HK-2 (cell line): Measurements from ENCODE around the gene TPRG1.
A peak's percentile ranks its signal among the peaks of the same experiment; 100 is the strongest.

Source experiments
- DNase-seq: peaks from one replicate; pipeline ENCODE4 v3.0.0-alpha.2; 2018; ENCODE audit not compliant: unreplicated experiment

The TPRG1 gene

DNA sequence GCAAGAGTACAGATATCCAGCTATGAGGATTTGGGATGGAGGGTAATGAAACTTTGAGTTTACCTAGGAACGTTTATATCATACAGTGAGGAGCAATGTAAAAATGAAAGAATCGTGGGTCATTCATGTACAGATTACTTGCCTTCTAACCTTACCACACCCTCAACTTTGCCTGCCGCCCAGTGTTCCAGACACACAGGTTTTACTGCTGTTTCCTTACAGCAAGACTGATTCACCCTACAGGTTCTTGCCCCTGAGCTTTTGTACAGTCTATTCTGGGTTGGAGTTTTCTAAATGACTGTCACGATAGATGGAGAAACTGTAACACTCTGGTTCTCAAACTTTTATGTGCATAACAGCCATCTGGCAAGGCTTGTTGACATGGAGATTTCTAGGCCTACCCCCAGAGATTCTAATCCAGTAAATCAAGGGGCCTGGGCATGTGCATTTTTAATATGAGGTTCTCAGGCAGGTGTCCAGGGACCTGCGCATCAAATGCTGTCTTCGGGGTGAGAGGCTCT is 6.6 kb upstream of the TPRG1 start:
- no peak for DNase-seq

DNA sequence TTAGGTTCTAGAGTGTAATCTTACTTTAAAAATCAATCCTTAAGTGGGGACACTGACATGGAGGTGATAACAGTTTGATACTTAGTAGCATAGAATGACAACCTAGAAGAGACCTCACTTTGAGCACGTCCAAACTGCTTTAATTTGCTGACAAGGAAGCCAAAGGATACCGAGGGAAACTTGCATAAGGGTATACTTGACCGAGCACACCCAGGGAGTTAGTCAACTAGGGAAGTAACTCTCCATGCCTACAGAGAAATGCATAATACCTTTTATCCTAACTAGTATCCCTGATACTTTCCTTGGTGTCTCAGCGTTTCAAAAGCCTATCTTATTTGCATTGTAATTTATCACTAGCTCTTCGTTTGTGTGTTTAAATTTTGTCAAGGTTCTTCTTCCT is 5.5 kb upstream of the TPRG1 start:
- no peak for DNase-seq

DNA sequence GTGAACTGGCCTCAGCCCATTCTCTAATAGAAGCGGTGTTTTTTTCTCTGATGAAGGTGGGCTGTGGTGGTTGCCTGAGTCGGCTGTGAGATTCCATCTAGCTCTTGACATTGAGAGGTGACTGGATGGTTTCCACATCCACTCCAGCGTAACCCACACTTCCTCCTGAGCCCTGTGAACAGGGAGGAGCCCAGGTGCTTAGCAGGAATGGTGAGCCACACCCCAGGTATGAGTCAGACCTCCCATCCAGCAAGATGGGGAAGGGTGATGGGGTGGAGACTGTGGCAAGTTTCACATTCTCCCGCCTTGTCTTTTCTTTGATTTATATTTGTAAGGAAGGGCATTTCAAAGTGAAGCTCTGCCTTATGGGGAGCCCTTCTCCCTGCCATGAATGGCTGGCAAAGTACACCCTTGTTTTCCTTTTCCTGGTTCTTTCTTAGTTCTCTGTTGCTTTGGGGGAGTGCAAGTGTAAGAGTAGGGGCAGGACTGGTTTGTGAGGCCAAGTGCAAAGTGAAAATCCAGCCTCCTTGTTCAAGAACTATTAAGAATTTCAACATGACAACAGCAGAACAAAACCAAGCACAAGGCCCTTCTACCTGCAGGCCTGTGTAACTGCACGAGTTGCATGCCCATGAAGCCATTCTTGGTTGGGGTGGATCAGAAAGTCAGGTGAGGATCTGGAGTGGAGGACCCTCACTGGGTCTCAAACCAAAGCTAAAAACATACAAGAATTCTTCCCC is 4.6 kb upstream of the TPRG1 start:
- peak; percentile 22 for DNase-seq

DNA sequence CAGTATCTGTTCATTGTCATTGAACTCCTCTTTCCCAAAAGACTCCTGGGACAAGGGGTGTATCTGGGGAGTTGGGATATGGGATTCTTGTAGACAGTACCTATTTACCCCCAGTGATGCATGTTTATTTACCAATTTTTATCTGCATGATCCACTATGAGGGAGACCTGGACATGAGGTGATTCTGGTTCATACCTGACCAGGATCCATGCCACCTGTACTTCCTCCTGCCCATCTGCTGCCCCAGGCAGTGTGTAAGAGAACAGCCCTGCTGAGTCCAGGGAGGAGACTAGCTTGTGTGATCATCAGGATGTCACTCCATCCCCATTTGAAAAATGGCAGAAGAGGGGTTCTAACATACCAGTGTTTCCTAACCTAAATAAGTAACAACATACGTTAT is 3.1 kb upstream of the TPRG1 start:
- no peak for DNase-seq

DNA sequence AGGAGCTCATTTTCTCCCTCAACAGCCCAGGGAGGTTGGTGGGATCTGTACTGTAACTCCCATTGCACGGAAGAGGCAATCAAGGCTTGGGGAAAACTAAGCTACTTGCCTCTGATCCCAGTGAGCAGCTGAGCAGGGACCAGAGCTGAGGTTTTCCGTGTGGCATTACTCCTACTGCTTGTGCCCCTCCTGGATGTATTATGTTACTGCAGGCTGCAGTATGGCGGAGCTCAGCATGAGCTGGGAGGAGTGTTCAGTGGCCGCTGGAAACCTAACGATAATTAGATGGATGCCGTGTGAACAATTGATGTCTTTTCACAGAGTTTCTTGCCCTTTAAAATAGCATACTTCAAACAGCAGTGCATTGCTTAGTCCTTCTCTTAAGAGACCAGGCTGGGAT is 2.0 kb upstream of the TPRG1 start:
- no peak for DNase-seq

DNA sequence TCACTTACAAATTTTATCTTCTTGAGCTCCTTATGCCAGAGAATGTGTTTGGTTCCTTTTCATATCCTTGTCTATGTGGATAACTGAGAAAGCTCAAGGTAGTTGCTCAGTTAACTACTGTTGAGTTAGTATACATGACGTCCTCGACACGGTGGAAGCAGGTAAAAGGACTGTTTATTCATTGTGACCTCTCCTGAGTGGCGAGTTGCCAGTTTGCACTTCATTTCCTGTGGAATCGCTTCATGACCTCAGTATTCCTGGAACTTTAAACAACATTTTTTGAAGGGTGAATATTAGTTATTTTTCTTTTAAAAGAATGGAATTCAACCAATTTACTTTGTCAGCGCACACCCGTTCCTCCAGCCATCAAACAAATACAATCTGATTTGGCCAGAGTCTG is 1.2 kb upstream of the TPRG1 start:
- no peak for DNase-seq

DNA sequence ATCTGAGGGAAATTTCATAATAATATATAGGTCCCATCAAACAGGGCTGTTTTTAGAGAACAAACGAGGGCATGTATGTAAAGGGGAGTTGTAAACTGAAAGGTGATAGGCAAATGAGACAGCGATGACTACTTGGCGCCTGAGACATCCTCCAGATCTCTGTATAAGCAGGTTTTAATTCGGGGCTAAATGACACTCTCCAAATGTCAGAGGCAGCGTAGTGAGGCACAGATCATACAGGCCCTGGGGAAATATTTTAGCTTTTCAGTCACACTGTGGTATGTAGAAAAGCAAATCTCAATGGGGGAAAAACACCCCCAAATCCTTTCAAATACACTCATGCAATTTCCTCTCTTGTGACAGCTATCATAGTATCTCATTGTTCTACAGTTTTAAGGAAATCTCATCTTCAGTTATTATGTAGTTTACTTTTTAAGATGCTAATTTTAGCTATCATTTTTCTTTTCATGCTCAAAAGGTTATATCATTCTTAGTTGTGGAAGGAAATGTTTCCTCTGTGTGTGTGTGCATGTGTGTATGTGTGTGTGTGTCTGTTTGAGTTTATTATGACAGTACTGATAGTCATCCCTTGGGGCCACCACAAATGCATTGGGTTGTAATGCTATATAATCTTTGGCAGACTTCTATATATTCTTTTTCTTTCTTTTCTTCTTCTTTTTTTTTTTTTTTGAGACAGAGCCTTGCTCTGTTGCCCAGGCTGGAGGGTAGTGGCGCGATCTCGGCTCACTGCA is 1.1 kb downstream of the TPRG1 start:
- no peak for DNase-seq

DNA sequence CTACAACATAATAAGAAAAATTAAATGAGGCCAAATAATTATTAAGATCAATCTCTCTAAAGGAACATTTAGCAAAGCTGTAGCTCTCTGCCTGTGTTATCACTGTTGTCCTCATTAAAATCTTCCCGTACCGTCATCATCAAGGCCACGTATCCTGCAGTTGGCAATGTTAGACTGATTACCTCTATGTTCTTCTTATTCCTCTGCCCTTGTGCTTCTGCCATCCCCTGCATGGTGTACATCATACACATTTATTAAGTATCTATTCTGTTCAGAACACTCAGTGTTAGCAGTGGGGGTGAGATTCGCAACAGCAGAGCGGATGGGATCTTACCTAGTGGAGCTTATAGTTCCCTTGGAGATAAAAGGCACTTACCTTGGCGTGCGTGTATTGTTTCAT is 12.8 kb downstream of the TPRG1 start:
- DNase-seq = no peak

DNA sequence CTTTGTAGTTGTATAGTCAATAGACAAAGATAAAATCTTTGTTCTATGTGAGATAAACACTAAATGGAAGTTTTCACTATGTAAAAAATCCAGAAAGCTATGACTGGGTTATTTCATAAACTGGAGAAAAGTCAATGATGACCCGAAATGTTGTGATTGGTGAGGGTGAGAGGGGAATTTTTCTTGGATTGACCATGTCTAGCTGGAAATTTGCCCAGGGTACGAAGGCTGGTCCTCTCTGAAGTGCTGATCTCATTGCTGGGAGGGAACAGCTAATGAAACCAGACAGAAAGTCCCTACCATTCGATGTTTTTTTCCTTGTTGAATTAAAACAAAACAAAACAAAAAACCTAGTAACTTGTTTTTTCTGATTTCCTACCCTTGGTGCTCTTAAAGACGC is 14.3 kb downstream of the TPRG1 start:
- DNase-seq = peak; percentile 3

DNA sequence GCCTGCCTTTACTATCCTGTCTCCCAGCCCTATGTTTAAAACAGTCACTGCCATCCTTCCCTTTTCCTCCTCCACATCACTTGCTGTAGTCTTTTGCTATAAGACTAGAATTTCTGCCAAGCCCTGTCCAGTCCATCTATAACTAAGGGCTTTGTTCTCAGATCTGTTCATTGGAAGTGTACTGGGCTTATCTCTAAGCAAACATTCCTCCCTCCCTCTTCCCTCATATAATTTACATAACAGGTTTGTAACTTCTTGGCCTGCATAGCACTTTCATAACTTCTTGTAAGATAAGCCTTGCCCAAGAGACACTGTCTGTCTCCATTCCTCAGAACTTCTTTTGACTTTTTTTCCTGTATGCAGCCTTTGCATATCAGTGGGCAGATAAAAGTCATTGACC is 16.7 kb downstream of the TPRG1 start:
- DNase-seq = no peak

DNA sequence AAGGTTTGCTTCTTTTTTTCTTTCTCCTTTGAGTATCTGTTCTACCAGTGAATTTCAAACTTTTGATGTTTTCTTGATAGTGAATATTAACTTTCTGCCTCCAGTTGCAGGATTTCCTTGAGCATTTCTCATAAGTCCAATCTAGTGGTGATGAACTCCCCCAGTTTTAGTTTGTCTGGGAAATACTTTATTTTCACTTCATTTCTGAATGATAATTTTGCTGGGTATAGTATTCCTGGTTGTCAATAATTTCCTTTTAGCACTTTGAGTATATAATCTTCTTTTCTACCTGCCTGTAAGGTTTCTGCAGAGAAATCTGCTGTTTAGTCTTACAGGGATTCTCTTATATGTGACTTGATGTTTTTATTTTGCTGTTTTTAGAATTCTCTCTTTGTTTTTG is 21.0 kb downstream of the TPRG1 start:
- no peak for DNase-seq

DNA sequence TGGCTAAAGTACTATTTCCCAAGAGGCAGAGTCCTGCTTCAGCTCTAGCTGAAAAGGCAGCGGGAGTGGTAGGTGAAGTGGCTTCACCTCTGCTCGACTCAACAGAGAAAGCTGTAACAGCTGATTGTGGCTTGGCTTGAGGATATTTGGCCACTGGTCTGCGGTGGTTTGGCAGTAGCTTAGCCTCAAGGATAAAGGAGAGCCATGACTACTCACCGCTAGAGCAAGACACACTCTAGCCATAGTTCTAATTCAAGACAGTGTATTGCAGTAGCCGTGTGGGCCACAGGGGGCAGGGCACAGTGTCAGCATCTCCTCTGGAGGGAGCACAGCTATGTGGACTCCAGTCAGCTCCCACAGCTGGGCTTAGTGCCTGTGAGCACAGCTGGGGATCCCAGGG is 23.5 kb downstream of the TPRG1 start:
- DNase-seq = no peak

DNA sequence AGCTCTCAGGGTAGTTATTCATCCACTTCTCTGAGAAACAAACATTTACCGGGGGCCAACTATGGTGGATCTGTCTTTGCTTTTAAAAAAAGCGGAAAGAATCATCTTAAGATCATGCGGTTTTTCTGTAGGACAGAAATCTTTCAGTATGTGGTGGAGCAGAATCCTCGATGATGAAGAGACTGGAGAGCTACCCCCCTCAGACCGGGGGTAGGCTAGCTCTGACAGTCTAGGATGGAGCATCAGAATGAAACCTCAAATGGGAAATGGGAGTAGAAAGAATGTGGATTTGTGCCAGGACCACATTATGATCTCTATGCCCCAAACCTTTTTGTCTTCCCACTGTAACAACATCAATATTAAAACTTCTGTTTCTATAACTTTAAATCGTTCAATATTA is 30.3 kb downstream of the TPRG1 start:
- DNase-seq = no peak

DNA sequence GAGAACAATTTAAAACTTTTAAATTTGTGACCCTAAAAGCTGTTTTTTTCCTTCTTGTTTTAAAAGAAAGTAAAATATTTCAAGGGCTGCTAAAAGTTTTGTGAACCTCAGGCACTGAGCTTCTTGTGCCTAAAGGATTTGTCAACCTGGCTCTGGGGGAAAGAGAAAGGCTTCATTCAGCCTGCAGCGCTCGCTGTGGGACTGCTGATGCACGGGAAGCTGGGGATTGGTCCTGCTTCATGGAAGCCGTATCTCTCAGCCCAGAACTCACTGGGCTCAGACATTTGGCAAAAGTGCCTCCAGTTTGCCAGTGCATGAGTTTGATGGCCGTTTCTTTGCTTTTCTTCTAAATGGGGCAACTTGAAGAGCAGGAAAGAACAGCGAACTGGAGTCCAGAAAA is 30.8 kb downstream of the TPRG1 start:
- no peak for DNase-seq

DNA sequence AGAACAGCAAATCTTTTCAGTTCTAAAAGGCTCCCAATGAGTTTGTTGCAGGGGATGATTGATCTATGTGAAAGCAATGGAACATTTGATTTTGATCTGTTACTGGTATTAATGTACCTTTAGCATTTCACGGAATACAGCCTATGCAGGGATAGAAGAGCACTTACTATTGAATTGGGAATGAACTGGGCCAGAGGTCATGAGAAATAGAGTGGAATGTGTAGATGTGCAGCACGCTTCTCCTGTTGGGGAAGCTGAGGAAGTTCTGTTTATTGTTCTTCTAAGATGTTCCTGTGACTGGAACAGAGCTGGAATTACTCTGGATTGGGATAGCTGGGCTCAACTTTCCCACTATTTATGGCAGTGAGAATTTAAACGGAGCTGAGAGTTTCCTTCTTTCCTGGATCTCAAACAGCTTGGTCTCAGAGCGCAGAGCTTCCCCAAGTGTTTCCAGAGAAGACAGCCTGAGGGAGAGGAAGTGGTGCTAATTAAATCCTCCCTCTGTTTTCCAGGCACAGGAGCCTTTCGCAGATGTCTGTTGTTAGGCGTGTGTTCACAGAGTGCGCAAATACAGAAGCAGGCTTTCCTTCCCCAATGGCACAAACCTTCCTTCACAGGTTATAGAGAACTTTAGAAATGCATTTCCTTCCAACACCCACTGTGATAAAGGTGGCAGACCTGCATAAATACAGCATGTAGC is 32.5 kb downstream of the TPRG1 start:
- DNase-seq = no peak

DNA sequence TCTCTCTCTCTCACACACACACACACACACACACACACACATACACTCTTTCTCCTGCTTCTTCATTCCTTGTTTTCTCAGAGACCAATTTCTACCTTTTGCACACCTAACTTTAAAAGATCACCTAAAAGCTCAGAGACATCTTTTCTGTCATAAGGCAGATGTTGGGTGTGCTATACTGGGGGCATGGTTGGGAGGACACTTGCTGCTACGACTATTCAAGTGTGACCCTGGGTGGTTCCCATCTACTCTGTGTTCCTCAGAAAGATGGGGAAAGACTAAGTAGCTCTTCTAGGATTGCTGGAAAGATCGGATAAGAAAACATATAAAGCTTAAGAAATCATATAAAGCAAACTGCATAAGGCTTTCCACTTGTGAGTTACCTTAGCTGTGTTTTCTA is 33.2 kb downstream of the TPRG1 start:
- no peak for DNase-seq

DNA sequence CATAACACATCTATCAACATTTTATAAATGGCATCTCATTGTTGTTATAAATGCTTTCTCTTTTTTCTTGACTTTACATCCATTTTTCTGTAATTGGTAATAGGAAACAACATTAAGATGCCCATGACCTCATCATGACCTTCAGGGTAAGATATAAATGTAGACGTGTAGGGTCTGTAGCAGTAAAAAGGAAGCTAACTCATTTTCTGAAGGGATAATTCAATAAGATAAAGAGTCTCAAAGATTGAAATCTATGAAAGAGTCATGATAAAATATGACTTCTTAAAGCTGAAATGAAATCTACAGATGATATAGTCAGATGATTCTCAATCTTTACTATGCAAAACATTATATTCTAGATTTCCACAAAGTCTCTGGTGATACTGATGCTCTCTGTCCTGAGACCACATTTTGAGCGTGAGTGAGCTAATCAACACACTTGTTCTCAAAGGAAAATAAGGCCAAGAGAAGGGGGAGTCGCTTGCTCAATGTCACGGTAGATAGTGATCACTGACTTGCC is 38.5 kb downstream of the TPRG1 start:
- DNase-seq = no peak

DNA sequence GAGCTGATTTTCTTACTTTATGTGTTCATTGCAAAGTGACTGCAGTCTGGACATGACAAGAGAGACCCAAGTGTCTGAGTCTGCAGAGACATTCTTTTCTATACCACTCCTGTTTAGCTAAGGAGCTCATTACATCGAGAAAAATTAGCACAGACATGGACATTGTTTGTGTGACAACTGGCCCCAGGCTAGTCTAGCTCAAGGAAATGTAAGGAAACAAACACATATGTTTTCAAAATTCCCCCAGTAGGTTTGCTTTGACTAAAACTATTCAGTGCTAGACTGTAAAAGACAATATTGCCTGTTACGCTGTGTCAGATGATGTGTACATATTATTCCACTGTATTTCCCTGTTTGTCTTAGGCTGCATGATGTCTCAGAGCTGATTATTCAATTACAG is 40.9 kb downstream of the TPRG1 start:
- no peak for DNase-seq

DNA sequence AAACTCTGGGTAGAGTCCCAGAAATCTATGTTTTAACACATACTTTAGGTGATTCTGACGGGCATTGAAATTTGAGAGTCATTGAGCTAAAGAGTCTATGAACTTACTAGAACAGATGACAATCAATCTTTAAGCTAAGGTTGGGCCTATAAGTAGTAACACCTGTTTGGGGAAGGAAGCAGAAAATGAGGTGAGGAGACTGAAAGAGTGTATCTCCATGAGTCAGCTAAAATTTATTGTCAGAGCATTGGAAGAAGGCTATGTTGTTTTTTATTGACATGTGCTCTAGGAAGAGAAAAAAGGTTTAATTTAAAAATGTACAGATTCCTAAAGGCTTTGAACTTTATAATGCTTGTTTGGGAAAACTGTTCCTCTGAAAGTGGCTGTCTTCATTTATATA is 42.9 kb downstream of the TPRG1 start:
- DNase-seq = no peak

DNA sequence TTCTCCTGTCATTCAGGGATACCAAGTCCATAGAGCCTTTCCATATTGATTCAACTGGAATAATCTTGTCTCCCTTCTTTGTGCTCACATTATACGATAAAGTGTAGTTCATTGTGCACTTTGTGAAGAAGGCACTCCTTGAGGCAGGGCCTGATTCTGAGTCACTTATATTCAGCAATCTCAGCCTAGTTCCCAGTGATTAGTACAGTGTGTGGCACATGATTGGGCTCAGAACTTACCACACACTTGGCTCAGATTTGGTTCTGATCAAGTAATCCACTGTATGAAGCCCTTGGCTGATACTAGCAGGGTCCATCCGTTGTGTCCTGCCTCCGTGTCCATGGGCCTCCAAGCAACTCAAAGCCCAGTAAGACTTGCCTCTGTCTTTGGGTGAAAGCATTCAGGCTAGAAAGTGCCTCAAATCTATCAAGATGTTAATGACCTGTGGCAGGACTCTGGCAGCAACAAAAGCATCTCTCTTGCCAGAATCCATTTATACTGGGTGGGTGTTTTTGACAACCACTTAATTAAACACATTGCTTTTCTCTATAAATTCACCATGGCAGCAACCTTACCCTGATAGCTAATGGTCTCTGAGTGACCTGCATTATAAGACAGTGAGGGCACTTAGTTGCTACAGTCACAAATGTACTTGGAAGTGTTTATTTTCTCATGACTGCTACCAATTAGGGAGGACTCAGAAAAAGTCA is 51.3 kb downstream of the TPRG1 start:
- no peak for DNase-seq

DNA sequence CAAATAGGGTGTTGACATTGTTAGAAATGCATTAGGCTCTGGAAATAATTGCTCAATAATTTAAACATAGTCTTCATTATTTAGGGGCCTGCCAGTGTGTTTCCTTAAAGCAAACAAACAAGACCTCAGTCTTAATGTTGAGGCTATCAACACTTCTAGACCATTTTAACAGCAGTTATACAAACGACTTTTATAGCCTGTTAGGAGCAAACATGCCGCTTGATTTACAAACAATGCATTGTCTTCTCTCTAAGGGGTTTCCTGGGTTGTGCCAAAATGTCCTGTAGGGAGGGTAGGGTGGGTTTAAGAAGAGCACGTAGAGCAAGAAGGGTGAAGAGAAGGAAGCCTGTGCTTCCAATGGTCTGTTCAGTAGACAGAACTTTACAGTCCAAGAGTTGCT is 53.7 kb downstream of the TPRG1 start:
- no peak for DNase-seq

DNA sequence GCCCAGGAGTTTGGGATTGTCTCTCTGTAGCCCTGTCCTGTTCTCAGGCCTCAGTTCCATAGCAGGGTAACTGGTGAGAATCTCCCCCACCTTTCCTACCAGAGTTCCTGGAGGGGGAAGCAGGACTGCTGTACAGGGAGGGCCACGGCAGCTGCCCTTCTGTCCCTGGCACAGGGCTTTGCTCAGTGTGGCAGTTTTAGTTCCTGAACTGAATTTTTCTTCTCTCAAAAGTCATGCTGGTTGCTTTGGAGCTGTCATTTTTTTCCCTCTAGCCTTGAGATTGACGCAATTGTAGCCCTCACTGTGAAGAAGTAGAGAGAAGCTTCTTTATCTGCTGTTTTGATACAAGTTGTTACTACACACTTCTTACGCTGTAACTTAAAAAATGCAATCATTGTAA is 55.5 kb downstream of the TPRG1 start:
- DNase-seq = no peak
